GM12878 (cell line): ENCODE measurements around the gene C11orf52. TPM values are rescaled to one million over a fixed set of nuclear protein-coding genes. Genes with fewer than 3 reads are reported as not detected.

Experiments
- ATAC-seq: fragments of 200-7000 bp; cut with Tn5 transposase; 3 replicates; pipeline ENCODE4 v1.9.1; 2020; ENCODE audit warnings: mild to moderate bottlenecking, moderate library complexity
- BruUV-seq: library from RNA; stranded (reverse); fragments of 400-500 nt; replicated peaks from 2 replicates; lab custom pipeline; 2021; lab: Mats Ljungman, UMichigan
- CTCF ChIA-PET: fragments of 300-600 bp; sonication (Branson Sonifier 250); formaldehyde crosslinking; extraction: SDS; loops from one replicate; lab custom pipeline; 2021; ENCODE audit warnings: inconsistent platforms; lab: Yijun Ruan, JAX
- POLR2A ChIA-PET: fragments of 350-600 bp; formaldehyde crosslinking; extraction: SDS; loops from one replicate; lab custom pipeline; 2021; ENCODE audit warnings: inconsistent platforms; lab: Charles Lee
- RAD21 ChIA-PET: fragments of 300-600 bp; sonication (Branson Sonifier 250); formaldehyde crosslinking; loops from one replicate; lab custom pipeline; 2023; ENCODE audit warnings: antibody characterized with exemption; ENCODE audit not compliant: unreplicated experiment; lab: Charles Lee
- SMC1A ChIA-PET: fragments of 300-600 bp; sonication (Branson Sonifier 250); formaldehyde crosslinking; loops from one replicate; lab custom pipeline; 2023; ENCODE audit not compliant: unreplicated experiment, uncharacterized antibody; lab: Charles Lee
- DNase-seq: peaks from one replicate; pipeline ENCODE4 v3.0.0-alpha.2; 2011; ENCODE audit warnings: low read depth, low spot score
- FAIRE-seq: peaks from 3 replicates; lab custom pipeline; 2011; peaks lifted over from hg19 to GRCh38; lab: Jason Lieb, UNC
- H2AFZ ChIP-seq: 2 replicates; pipeline ENCODE4 v1.6.0; 2011; ENCODE audit warnings: low read depth, low read length, control low read depth; ENCODE audit not compliant: control insufficient read depth
- H3K27ac ChIP-seq: 2 replicates; pipeline ENCODE4 v1.5.1; 2011; ENCODE audit warnings: control low read depth; ENCODE audit not compliant: control insufficient read depth, insufficient read depth
- H3K27me3 ChIP-seq, 2 experiments: replicated peaks in 1 of 2; 2 replicates each; pipeline versions ENCODE4 v1.6.0 to v1.6.1; 2011; ENCODE audit warnings: low read length in 1 of 2; ENCODE audit not compliant: control insufficient read depth in 2 of 2, insufficient read depth in 2 of 2
- H3K36me3 ChIP-seq, 2 experiments: 2 replicates each; pipeline ENCODE4 v1.5.1; 2011; ENCODE audit warnings: low read length in 1 of 2; ENCODE audit not compliant: control insufficient read depth in 2 of 2, insufficient read depth in 2 of 2
- H3K4me1 ChIP-seq: 2 replicates; pipeline ENCODE4 v1.6.1; 2011; ENCODE audit warnings: mild to moderate bottlenecking, low read length, moderate library complexity, mixed read lengths; ENCODE audit not compliant: control insufficient read depth, insufficient read depth
- H3K4me2 ChIP-seq: 2 replicates; pipeline ENCODE4 v1.6.0; 2011; ENCODE audit warnings: control low read depth; ENCODE audit not compliant: control insufficient read depth, insufficient read depth
- H3K4me3 ChIP-seq: fragments of 200-600 bp; sonication (generic); 2 replicates; pipeline ENCODE4 v1.5.1; 2016
- H3K79me2 ChIP-seq: 2 replicates; pipeline ENCODE4 v1.6.0; 2011; ENCODE audit warnings: low read length; ENCODE audit not compliant: control insufficient read depth, insufficient read depth
- H3K9ac ChIP-seq: 2 replicates; pipeline ENCODE4 v1.8.0; 2011; ENCODE audit warnings: low read length, control low read depth, mixed read lengths; ENCODE audit not compliant: control insufficient read depth, insufficient read depth
- H3K9me3 ChIP-seq: replicated peaks from 3 replicates; pipeline ENCODE4 v1.5.1; 2011; ENCODE audit warnings: mild to moderate bottlenecking, low read length; ENCODE audit not compliant: control insufficient read depth, insufficient read depth
- H4K20me1 ChIP-seq: 2 replicates; pipeline ENCODE4 v1.6.0; 2011; ENCODE audit not compliant: control insufficient read depth, insufficient read depth
- CTCF ChIP-seq, 3 experiments: IDR thresholded peaks in 2 of 3; conservative IDR thresholded peaks in 1 of 3; 2 replicates each; pipeline ENCODE4 v1.5.1; 2011; ENCODE audit warnings: low read depth in 3 of 3, low read length in 3 of 3, mild to moderate bottlenecking in 3 of 3, control low read depth in 2 of 3, moderate library complexity in 2 of 3, inconsistent platforms in 1 of 3, mixed read lengths in 1 of 3; ENCODE audit not compliant: control insufficient read depth in 2 of 3, insufficient read depth in 1 of 3; ENCODE audit errors: extremely low read depth in 1 of 3
- E4F1 ChIP-seq: fragments of 450-650 bp; IDR thresholded peaks from 2 replicates; pipeline ENCODE4 v1.6.1; 2018; ENCODE audit warnings: borderline replicate concordance, mild to moderate bottlenecking; ENCODE audit not compliant: partially characterized antibody
- IRF4 ChIP-seq: IDR thresholded peaks from 2 replicates; pipeline ENCODE4 v1.6.1; 2011; ENCODE audit warnings: low read depth, low read length
- MTA2 ChIP-seq: fragments of 450-650 bp; IDR thresholded peaks from 2 replicates; pipeline ENCODE4 v1.6.1; 2016; ENCODE audit warnings: low read depth, mild to moderate bottlenecking, moderate library complexity
- PBX3 ChIP-seq: IDR thresholded peaks from 2 replicates; pipeline ENCODE4 v1.6.1; 2011; ENCODE audit warnings: mild to moderate bottlenecking, low read depth, low read length, moderate library complexity; ENCODE audit not compliant: insufficient replicate concordance
- PKNOX1 ChIP-seq: fragments of 450-650 bp; IDR thresholded peaks from 2 replicates; pipeline ENCODE4 v1.6.1; 2016; ENCODE audit warnings: mild to moderate bottlenecking
- POLR2AphosphoS5 ChIP-seq: IDR thresholded peaks from 2 replicates; pipeline ENCODE4 v1.6.1; 2011; ENCODE audit warnings: mild to moderate bottlenecking, low read length, inconsistent platforms
- RELB ChIP-seq: fragments of 450-650 bp; IDR thresholded peaks from 2 replicates; pipeline ENCODE4 v1.6.1; 2017; ENCODE audit warnings: low read depth, mild to moderate bottlenecking, moderate library complexity
- ZBTB11 ChIP-seq: fragments of 450-650 bp; formaldehyde crosslinking; IDR thresholded peaks from 2 replicates; pipeline ENCODE4 v1.5.0; 2022; ENCODE audit warnings: mild to moderate bottlenecking, missing genetic modification characterization
- WGBS: methylation state at CpG from one replicate; pipeline ENCODE4 v1.1.6; 2016; ENCODE audit warnings: low lambda C conversion rate; ENCODE audit not compliant: insufficient replicate concordance, insufficient coverage; ENCODE audit errors: missing lambda C conversion rate; 5-methylcytosine and 5-hydroxymethylcytosine counted together
- in situ Hi-C: fragments of 300-500 bp; cut with MboI; formaldehyde crosslinking; loops from 9 replicates; pipeline ENCODE4 v1.14.3; 2018; ENCODE audit warnings: mixed read lengths
- intact Hi-C: fragments of 100-400 bp; cut with micrococcal nuclease; formaldehyde crosslinking; loops from one replicate; pipeline ENCODE4 v1.14.2; 2022; ENCODE audit not compliant: unreplicated experiment
- polyA plus RNA-seq, 11 experiments: library from polyadenylated mRNA; depleted of rRNA in 4 of 11; unstranded in 6 of 11; stranded (reverse) in 5 of 11; fragments of >200 nt; fragmentation: Nextera tagmentation in 4 of 11; fragmentation: Illumina TruSeq in 1 of 11; extraction: Ambion mirVana in 4 of 11; extraction: Trizol in 1 of 11; gene quantifications; 1 replicate in 1 of 11; 2 replicates in 10 of 11; pipeline versions ENCODE4 v1.2.1 to v1.2.3, GENCODE V29; 2011 to 2016; ENCODE audit warnings: inconsistent platforms in 2 of 11, missing spikeins in 2 of 11, low read depth in 1 of 11
- total RNA-seq, 4 experiments: library from RNA; depleted of rRNA in 3 of 4; stranded (reverse); fragments of >200 nt in 3 of 4; fragmentation: Illumina TruSeq in 1 of 4; extraction: Trizol in 1 of 4; gene quantifications; 2 replicates each; pipeline versions ENCODE4 v1.2.1 to v1.2.3, GENCODE V29; 2013 to 2021

Gene C11orf52
- total and polyA plus RNA-seq, 10 of the 15 experiments (the other 5 are each of a cell fraction or from before 2014, with no cell fraction given) = not detected

GRCh38 chr11:111945198-111945597 lies 26.5 kb downstream of the C11orf52 start:
- H3K4me3 ChIP-seq = no peak overlapping the region
- H3K4me2 ChIP-seq = no peak overlapping the region
- H3K27me3 ChIP-seq = no peaks in the 10 kb centered on the region
- no peak overlapping the region for H3K27ac ChIP-seq
- H3K79me2 ChIP-seq = no peaks in the 10 kb centered on the region
- in situ Hi-C loops = loop anchor here (10.0 kb wide), 1 partner anchor 60 kb away; no protein-coding TSS in a partner anchor
- H2AFZ ChIP-seq = no peak overlapping the region
- BruUV-seq = no TSS peak
- no peak overlapping the region for H3K9ac ChIP-seq
- 0% methylated on average over 1 of the region's 1 CpG for WGBS
- no peaks in the 10 kb centered on the region for H3K9me3 ChIP-seq
- ChIA-PET POLR2A (interaction anchor here (0.7 kb wide), 1 partner anchor 18 kb away, joined by 3 read pairs; no protein-coding TSS in a partner anchor), SMC1A (interaction anchor here (0.6 to 1.0 kb wide), 4 partner anchors 9 to 50 kb away, joined by 3 to 4 read pairs (median 4); no protein-coding TSS in a partner anchor)
- no peaks in the 10 kb centered on the region for H3K36me3 ChIP-seq
- TF ChIP-seq POLR2AphosphoS5 (no peak), MTA2 (no peak), ZBTB11 (CRISPR knock-in tag) (no peak), IRF4 (no peak), PBX3 (no peak), PKNOX1 (no peak), E4F1 (no peak), CTCF (IDR thresholded peaks at IDR 0.05 in 2 of 3, conservative IDR thresholded peaks at IDR 0.05 in 1 of 3; ENCODE audit: control insufficient read depth in 2 of 3, extremely low read depth in 1 of 3, insufficient read depth in 1 of 3, low read depth in 3 of 3, low read length in 3 of 3) (no peak), RELB (no peak)
- TF ChIP-seq, all 136 proteins: peak for 0
- H3K4me1 ChIP-seq = peaks cover 10% of the 10 kb centered on the region
- intact Hi-C loops = no loop called here
- ChIA-PET CTCF (interaction anchor here (0.7 to 2.0 kb wide), 4 partner anchors 11 to 335 kb away, joined by 3 to 9 read pairs (median 6); no protein-coding TSS in a partner anchor), RAD21 (interaction anchor here (0.6 to 2.1 kb wide), 2 partner anchors 10 to 13 kb away, joined by 3 to 4 read pairs; no protein-coding TSS in a partner anchor)
- DNase-seq (no peak), ATAC-seq (no peak), FAIRE-seq (no peak)
- H4K20me1 ChIP-seq = no peaks in the 10 kb centered on the region
